DOHH2 (cell line): Measurements from ENCODE around the gene UBE2G2.

Source experiments
- H3F3A ChIP-seq: fragments of 200-600 bp; sonication (generic), shearing (Covaris generic); 2 replicates; pipeline ENCODE4 v1.6.0; 2016; ENCODE audit warnings: antibody characterized with exemption, mild to moderate bottlenecking; ENCODE audit not compliant: control insufficient read depth, insufficient read depth
- H3K27ac ChIP-seq: fragments of 200-600 bp; sonication (generic); 2 replicates; pipeline ENCODE4 v1.5.1; 2014; ENCODE audit warnings: low read depth, mild to moderate bottlenecking, low read length, moderate library complexity
- H3K27me3 ChIP-seq: fragments of 200-600 bp; sonication (generic); 2 replicates; pipeline ENCODE4 v1.6.1; 2014; ENCODE audit warnings: mild to moderate bottlenecking, low read length, mixed read lengths; ENCODE audit not compliant: control insufficient read depth
- H3K36me3 ChIP-seq: fragments of 200-600 bp; sonication (generic); 2 replicates; pipeline ENCODE4 v1.6.1; 2014; ENCODE audit warnings: mild to moderate bottlenecking, low read length, moderate library complexity, mixed read lengths; ENCODE audit not compliant: control insufficient read depth
- H3K4me1 ChIP-seq: fragments of 200-600 bp; sonication (generic); 2 replicates; pipeline ENCODE4 v1.6.1; 2014; ENCODE audit warnings: mild to moderate bottlenecking, low read length, mixed read lengths; ENCODE audit not compliant: control insufficient read depth
- H3K4me2 ChIP-seq: fragments of 200-600 bp; sonication (generic); 2 replicates; pipeline ENCODE4 v1.6.0; 2014; ENCODE audit warnings: mild to moderate bottlenecking, low read length, moderate library complexity
- H3K4me3 ChIP-seq: fragments of 200-600 bp; sonication (generic); 2 replicates; pipeline ENCODE4 v1.5.1; 2014; ENCODE audit warnings: mild to moderate bottlenecking, low read length, mixed read lengths
- H3K79me2 ChIP-seq: fragments of 200-600 bp; sonication (generic); 2 replicates; pipeline ENCODE4 v1.6.1; 2014; ENCODE audit warnings: mild to moderate bottlenecking, low read length, mixed read lengths; ENCODE audit not compliant: control insufficient read depth
- H3K9me2 ChIP-seq: fragments of 200-600 bp; sonication (generic); replicated peaks from 2 replicates; pipeline ENCODE4 v1.6.1; 2014; ENCODE audit warnings: mild to moderate bottlenecking, low read length, mixed read lengths; ENCODE audit not compliant: control insufficient read depth
- H3K9me3 ChIP-seq: fragments of 200-600 bp; sonication (generic); 2 replicates; pipeline ENCODE4 v1.6.1; 2014; ENCODE audit warnings: antibody characterized with exemption, low read length, mixed read lengths; ENCODE audit not compliant: control insufficient read depth, insufficient read depth
- H4K20me1 ChIP-seq: fragments of 200-600 bp; sonication (generic); 2 replicates; pipeline ENCODE4 v1.6.0; 2014; ENCODE audit warnings: low read depth, mild to moderate bottlenecking, antibody characterized with exemption, low read length, moderate library complexity; ENCODE audit not compliant: control insufficient read depth, insufficient read depth
- EZH2phosphoT487 ChIP-seq: fragments of 200-600 bp; sonication (generic); IDR thresholded peaks from 2 replicates; pipeline ENCODE4 v1.6.1; 2017; ENCODE audit warnings: borderline replicate concordance, mild to moderate bottlenecking, antibody characterized with exemption, low read length, moderate library complexity, mixed read lengths
- TF ChIP-seq, protein P1 (sequence below): fragments of 200-600 bp; sonication (generic); IDR thresholded peaks from one replicate; pipeline ENCODE4 v1.5.1; 2014; ENCODE audit warnings: antibody characterized with exemption, mild to moderate bottlenecking, low read depth, low read length; ENCODE audit not compliant: poor library complexity, severe bottlenecking

UBE2G2 gene

DNA sequence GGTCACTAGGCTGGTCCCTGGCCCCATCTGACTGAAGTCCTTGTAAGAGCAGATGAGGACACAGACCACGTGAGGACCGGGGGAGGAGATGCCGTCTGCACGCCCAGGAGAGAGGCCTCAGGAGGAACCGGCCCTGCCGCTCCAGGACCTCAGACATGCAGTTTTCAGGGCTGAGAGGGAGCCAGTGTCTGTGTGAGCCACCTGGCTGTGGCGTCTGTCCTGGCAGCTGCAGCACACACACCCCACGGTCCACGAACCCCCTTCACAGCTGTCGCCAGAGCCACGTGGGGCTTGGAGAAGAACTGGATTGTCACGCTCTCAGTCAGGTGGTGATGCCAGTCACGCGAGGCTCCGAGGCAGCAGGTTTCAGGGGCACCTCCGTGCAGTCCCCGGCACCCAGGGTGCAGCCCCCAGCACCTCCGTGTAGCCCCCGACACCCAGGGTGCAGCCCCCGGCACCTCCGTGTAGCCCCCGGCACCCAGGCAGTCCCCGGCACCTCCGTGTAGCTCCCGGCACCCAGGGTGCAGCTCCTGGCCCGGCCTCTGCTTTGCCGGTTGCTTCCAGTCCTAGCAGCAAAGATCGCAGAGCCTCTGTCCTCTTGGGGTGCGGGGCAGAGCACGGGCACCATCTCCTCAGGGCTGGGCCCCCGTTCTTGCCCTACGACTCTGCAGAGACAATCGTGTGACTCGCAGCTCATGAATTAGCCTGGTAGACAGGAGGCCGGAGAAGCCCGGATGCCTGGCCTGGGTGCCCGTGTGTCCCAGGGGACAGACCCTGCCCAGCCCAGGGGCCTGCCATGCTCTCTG lies 35.2 kb upstream of the UBE2G2 start:
- Histone ChIP-seq H3K9me3 (no peaks in the 10 kb centered on the region), H3K27me3 (peaks cover 11% of the 10 kb centered on the region), H3K9me2 (no peaks in the 10 kb centered on the region), H4K20me1 (no peaks in the 10 kb centered on the region), H3K36me3 (no peaks in the 10 kb centered on the region), H3K4me2 (no peak overlapping the region), H3K4me1 (no peaks in the 10 kb centered on the region), H3K79me2 (no peaks in the 10 kb centered on the region), H3K4me3 (no peak overlapping the region), H3F3A (no peaks in the 10 kb centered on the region), H3K27ac (no peak overlapping the region)
- TF ChIP-seq, protein P1, sequence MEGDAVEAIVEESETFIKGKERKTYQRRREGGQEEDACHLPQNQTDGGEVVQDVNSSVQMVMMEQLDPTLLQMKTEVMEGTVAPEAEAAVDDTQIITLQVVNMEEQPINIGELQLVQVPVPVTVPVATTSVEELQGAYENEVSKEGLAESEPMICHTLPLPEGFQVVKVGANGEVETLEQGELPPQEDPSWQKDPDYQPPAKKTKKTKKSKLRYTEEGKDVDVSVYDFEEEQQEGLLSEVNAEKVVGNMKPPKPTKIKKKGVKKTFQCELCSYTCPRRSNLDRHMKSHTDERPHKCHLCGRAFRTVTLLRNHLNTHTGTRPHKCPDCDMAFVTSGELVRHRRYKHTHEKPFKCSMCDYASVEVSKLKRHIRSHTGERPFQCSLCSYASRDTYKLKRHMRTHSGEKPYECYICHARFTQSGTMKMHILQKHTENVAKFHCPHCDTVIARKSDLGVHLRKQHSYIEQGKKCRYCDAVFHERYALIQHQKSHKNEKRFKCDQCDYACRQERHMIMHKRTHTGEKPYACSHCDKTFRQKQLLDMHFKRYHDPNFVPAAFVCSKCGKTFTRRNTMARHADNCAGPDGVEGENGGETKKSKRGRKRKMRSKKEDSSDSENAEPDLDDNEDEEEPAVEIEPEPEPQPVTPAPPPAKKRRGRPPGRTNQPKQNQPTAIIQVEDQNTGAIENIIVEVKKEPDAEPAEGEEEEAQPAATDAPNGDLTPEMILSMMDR: no peak
- no peak for TF ChIP-seq EZH2phosphoT487

GRCh38 chr21:44836349-44836665 lies 34.7 kb upstream of the UBE2G2 start:
- Histone ChIP-seq H3K27me3 (peaks cover 11% of the 10 kb centered on the region), H3K79me2 (no peaks in the 10 kb centered on the region), H4K20me1 (no peaks in the 10 kb centered on the region), H3K27ac (no peak overlapping the region), H3K4me3 (no peak overlapping the region), H3K4me2 (no peak overlapping the region), H3K36me3 (no peaks in the 10 kb centered on the region), H3F3A (no peaks in the 10 kb centered on the region), H3K9me2 (no peaks in the 10 kb centered on the region), H3K4me1 (peaks cover 4% of the 10 kb centered on the region; the same call in 1 of the 2 replicates), H3K9me3 (no peaks in the 10 kb centered on the region)
- no peak for TF ChIP-seq EZH2phosphoT487
- TF ChIP-seq, protein P1: no peak

GRCh38 chr21:44835647-44835973 lies 34.0 kb upstream of the UBE2G2 start:
- Histone ChIP-seq H3K4me3 (no peak overlapping the region), H3K27me3 (peaks cover 4% of the 10 kb centered on the region; the same call in 1 of the 2 replicates), H3K4me1 (peaks cover 6% of the 10 kb centered on the region; the same call in 1 of the 2 replicates), H3K27ac (no peak overlapping the region), H4K20me1 (no peaks in the 10 kb centered on the region), H3K79me2 (no peaks in the 10 kb centered on the region), H3K9me3 (no peaks in the 10 kb centered on the region), H3K36me3 (no peaks in the 10 kb centered on the region), H3K9me2 (no peaks in the 10 kb centered on the region), H3K4me2 (no peak overlapping the region), H3F3A (no peaks in the 10 kb centered on the region)
- TF ChIP-seq, protein P1: no peak
